ENCODE results near the gene PPP1R37.

The PPP1R37 gene, protein sequence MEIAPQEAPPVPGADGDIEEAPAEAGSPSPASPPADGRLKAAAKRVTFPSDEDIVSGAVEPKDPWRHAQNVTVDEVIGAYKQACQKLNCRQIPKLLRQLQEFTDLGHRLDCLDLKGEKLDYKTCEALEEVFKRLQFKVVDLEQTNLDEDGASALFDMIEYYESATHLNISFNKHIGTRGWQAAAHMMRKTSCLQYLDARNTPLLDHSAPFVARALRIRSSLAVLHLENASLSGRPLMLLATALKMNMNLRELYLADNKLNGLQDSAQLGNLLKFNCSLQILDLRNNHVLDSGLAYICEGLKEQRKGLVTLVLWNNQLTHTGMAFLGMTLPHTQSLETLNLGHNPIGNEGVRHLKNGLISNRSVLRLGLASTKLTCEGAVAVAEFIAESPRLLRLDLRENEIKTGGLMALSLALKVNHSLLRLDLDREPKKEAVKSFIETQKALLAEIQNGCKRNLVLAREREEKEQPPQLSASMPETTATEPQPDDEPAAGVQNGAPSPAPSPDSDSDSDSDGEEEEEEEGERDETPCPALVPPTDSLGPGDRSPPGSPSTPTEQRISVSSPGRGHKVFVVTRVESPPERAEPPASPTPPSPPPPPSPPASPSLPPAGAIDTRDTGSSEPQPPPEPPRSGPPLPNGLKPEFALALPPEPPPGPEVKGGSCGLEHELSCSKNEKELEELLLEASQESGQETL

GRCh38 chr19:45092747-45093678 lies at the start of gene PPP1R37:
PPP1R37 (plus strand) TSS chr19:45093179; CDS start chr19:45093326, 147 bp downstream.
- Histone ChIP-seq H3K9me3 (ENCODE audit: control insufficient read depth in 1 of 2, low read length in 2 of 2) (no peaks in the 10 kb centered on the region), H3K36me3 (ENCODE audit: control insufficient read depth in 1 of 2, insufficient read depth in 2 of 2, low read length in 2 of 2) (no peaks in the 10 kb centered on the region), H3K27me3 (ENCODE audit: low read depth, low read length) (no peaks in the 10 kb centered on the region), H3K27ac (ENCODE audit: low read length) (peak within 1 kb of the TSS; percentile 94), H3K4me3 (ENCODE audit: low read depth in 1 of 2, low read length in 2 of 2) (peak within 1 kb of the TSS; percentile 85 to 99), H3K4me1 (ENCODE audit: control insufficient read depth in 1 of 2, insufficient read depth in 2 of 2, low read length in 2 of 2) (peaks cover 11 to 52% of the 10 kb centered on the region in 2 donors)

DNA sequence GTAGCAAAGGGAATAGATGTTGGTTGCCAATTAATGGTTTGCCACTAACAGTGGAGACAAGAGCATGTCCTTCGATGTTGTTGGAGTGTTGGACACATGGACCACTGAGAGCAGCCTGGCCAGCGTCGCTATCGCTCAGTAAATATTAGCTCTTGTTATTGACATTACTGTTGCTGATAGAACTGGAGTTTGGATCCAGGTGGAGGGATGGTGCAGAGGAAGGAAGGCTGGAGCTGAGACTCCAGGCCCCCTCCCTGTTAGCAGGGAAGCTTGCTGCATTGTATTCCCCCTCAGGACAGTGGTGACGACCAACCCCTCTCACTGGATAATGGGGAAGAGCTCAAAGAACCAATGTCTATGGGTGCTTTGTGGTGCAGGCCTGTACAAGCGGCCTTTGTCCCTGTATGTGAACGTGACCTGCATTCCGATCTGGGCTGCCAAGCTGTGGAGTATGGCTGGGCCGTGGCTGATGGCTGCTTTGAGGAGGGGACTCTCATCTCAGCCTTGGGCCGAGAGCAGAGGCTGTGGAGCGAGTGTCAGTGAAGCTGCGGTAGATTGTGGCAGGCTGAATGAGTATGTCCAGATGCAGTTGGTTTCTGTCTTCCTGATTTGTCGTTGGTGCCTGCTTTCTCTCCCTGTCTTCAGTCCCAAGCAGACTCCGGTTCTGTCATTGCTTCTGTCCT lies 47.2 kb upstream of the PPP1R37 start:
- Histone ChIP-seq H3K27ac (ENCODE audit: low read length) (no peak overlapping the region), H3K4me1 (ENCODE audit: control insufficient read depth in 1 of 2, insufficient read depth in 2 of 2, low read length in 2 of 2) (peaks cover 19 to 50% of the 10 kb centered on the region in 2 donors), H3K36me3 (ENCODE audit: control insufficient read depth in 1 of 2, insufficient read depth in 2 of 2, low read length in 2 of 2) (peaks cover 36 to 41% of the 10 kb centered on the region in 2 donors), H3K9me3 (ENCODE audit: control insufficient read depth in 1 of 2, low read length in 2 of 2) (no peaks in the 10 kb centered on the region), H3K27me3 (ENCODE audit: low read depth, low read length) (no peaks in the 10 kb centered on the region), H3K4me3 (ENCODE audit: low read depth in 1 of 2, low read length in 2 of 2) (no peak overlapping the region)

DNA sequence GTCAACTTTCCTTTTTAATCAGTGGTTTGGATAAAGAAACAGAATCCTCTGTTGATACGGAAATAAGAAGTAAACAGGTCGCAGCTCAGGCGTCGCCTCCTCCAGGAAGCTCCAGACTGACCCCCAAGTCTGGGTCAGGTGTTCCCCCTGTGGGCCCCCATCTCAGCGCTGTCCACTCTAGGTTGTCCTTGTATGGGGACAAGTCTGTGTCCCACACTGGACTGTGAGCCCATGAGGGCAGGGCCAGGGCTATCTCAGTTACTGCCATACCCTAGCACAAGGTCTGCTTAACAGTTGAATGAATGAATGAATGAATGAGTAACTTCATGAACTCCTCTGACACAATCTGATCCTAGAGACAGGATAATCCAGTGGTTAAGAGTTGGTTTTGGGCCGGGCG lies 46.6 kb upstream of the PPP1R37 start:
- no peaks in the 10 kb centered on the region for H3K9me3 ChIP-seq (ENCODE audit: control insufficient read depth in 1 of 2, low read length in 2 of 2)
- peaks cover 34 to 39% of the 10 kb centered on the region in 2 donors for H3K36me3 ChIP-seq (ENCODE audit: control insufficient read depth in 1 of 2, insufficient read depth in 2 of 2, low read length in 2 of 2)
- no peak overlapping the region for H3K27ac ChIP-seq (ENCODE audit: low read length)
- H3K4me1 ChIP-seq (ENCODE audit: control insufficient read depth in 1 of 2, insufficient read depth in 2 of 2, low read length in 2 of 2): peaks cover 16 to 45% of the 10 kb centered on the region in 2 donors
- H3K27me3 ChIP-seq (ENCODE audit: low read depth, low read length): no peaks in the 10 kb centered on the region
- no peak overlapping the region for H3K4me3 ChIP-seq (ENCODE audit: low read depth in 1 of 2, low read length in 2 of 2)

DNA sequence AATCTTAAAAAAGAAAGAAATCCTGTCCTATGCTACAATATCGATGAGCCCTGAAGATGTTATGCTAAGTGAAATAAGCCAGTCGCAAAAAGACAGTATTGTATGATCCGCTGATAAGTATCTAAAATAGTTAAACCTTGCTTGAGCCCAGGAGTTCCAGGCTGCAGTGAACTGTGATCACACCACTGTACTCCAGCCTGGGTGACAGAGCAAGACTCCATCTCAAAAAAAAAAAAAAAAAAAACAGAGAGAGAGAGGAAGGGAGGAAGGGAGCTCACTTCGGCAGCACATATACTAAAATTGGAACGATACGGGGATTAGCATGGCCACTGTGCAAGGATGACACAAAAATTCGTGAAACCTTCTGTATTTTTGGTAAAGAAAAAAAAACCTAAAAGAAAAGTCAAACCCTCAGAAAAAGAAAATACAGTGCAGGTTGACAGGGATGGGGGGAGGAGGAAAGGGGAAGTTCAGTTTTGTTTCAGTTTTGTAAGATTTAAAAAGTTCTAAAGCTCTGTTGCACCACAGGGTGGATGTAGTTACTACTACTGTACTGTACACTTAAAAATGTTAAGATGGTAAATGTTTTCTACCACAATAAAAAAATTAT lies 45.7 kb upstream of the PPP1R37 start:
- Histone ChIP-seq H3K9me3 (ENCODE audit: control insufficient read depth in 1 of 2, low read length in 2 of 2) (no peaks in the 10 kb centered on the region), H3K27me3 (ENCODE audit: low read depth, low read length) (no peaks in the 10 kb centered on the region), H3K27ac (ENCODE audit: low read length) (no peak overlapping the region), H3K4me3 (ENCODE audit: low read depth in 1 of 2, low read length in 2 of 2) (no peak overlapping the region), H3K36me3 (ENCODE audit: control insufficient read depth in 1 of 2, insufficient read depth in 2 of 2, low read length in 2 of 2) (peaks cover 31 to 32% of the 10 kb centered on the region in 2 donors), H3K4me1 (ENCODE audit: control insufficient read depth in 1 of 2, insufficient read depth in 2 of 2, low read length in 2 of 2) (peaks cover 12 to 41% of the 10 kb centered on the region in 2 donors)

GRCh38 chr19:45049073-45049736 lies 43.8 kb upstream of the PPP1R37 start:
- Histone ChIP-seq H3K27ac (ENCODE audit: low read length) (no peak overlapping the region), H3K27me3 (ENCODE audit: low read depth, low read length) (no peaks in the 10 kb centered on the region), H3K4me1 (ENCODE audit: control insufficient read depth in 1 of 2, insufficient read depth in 2 of 2, low read length in 2 of 2) (peaks cover 12 to 42% of the 10 kb centered on the region in 2 donors), H3K9me3 (ENCODE audit: control insufficient read depth in 1 of 2, low read length in 2 of 2) (no peaks in the 10 kb centered on the region), H3K4me3 (ENCODE audit: low read depth in 1 of 2, low read length in 2 of 2) (no peak overlapping the region), H3K36me3 (ENCODE audit: control insufficient read depth in 1 of 2, insufficient read depth in 2 of 2, low read length in 2 of 2) (peaks cover 34% of the 10 kb centered on the region in 2 donors)

DNA sequence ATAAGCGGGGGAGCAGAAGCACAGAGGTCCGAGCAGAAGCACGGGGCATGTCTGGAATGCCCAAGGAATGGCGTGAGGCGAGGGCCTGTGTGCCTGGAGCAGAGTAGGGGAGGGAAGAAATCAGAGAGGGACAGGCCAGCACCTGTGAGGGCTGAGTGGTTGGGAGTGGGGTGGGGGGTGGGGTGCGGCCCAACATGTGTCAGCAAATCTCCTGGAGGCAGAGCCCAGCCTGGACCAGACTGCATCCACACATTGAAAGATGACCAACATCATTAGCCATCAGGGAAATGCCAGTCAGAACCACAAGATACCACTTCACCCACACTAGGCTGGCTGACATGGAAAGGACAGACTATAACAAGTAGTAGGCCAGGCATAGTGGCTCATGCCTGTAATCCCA lies 42.9 kb upstream of the PPP1R37 start:
- H3K9me3 ChIP-seq (ENCODE audit: control insufficient read depth in 1 of 2, low read length in 2 of 2): no peaks in the 10 kb centered on the region
- H3K27ac ChIP-seq (ENCODE audit: low read length): no peak overlapping the region
- H3K36me3 ChIP-seq (ENCODE audit: control insufficient read depth in 1 of 2, insufficient read depth in 2 of 2, low read length in 2 of 2): peaks cover 32 to 34% of the 10 kb centered on the region in 2 donors
- no peaks in the 10 kb centered on the region for H3K27me3 ChIP-seq (ENCODE audit: low read depth, low read length)
- peaks cover 12 to 37% of the 10 kb centered on the region in 2 donors for H3K4me1 ChIP-seq (ENCODE audit: control insufficient read depth in 1 of 2, insufficient read depth in 2 of 2, low read length in 2 of 2)
- no peak overlapping the region for H3K4me3 ChIP-seq (ENCODE audit: low read depth in 1 of 2, low read length in 2 of 2)

- peaks cover 0 to 21% of the 10 kb centered on the region in 2 donors for H3K4me1 ChIP-seq (ENCODE audit: control insufficient read depth in 1 of 2, insufficient read depth in 2 of 2, low read length in 2 of 2)
- peaks cover 35 to 49% of the 10 kb centered on the region in 2 donors for H3K36me3 ChIP-seq (ENCODE audit: control insufficient read depth in 1 of 2, insufficient read depth in 2 of 2, low read length in 2 of 2)
- H3K9me3 ChIP-seq (ENCODE audit: control insufficient read depth in 1 of 2, low read length in 2 of 2): no peaks in the 10 kb centered on the region
- no peak overlapping the region for H3K4me3 ChIP-seq (ENCODE audit: low read depth in 1 of 2, low read length in 2 of 2)
- H3K27me3 ChIP-seq (ENCODE audit: low read depth, low read length): no peaks in the 10 kb centered on the region
- no peak overlapping the region for H3K27ac ChIP-seq (ENCODE audit: low read length)
These were observed 40.9 kb upstream of the PPP1R37 start for GRCh38 chr19:45051929-45052579.

GRCh38 chr19:45056831-45057230 lies 36.1 kb upstream of the PPP1R37 start:
- Histone ChIP-seq H3K9me3 (ENCODE audit: control insufficient read depth in 1 of 2, low read length in 2 of 2) (no peaks in the 10 kb centered on the region), H3K27ac (ENCODE audit: low read length) (no peak overlapping the region), H3K36me3 (ENCODE audit: control insufficient read depth in 1 of 2, insufficient read depth in 2 of 2, low read length in 2 of 2) (peaks cover 71 to 94% of the 10 kb centered on the region in 2 donors), H3K27me3 (ENCODE audit: low read depth, low read length) (no peaks in the 10 kb centered on the region), H3K4me1 (ENCODE audit: control insufficient read depth in 1 of 2, insufficient read depth in 2 of 2, low read length in 2 of 2) (peaks cover 0 to 6% of the 10 kb centered on the region in 2 donors), H3K4me3 (ENCODE audit: low read depth in 1 of 2, low read length in 2 of 2) (no peak overlapping the region)

DNA sequence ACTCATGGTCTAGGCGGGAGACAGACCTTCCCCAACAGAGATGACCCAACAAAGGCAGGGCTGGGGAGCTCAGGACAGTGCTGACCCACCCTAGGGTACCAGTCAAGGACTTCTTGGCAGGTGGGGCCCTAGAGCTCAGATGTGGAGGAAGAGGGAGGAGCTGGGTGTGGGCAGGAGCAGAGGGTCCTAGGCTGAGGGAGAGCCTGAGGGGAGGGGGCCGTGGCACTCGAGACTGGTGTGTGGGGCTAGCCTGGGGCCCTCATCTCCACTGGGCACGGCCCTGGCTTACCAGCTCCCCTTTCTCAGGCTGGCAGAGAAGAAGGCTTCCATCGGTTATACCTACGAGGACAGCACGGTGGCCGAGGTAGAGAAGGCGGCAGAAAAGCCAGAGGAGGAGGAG lies 35.5 kb upstream of the PPP1R37 start:
- Histone ChIP-seq H3K9me3 (ENCODE audit: control insufficient read depth in 1 of 2, low read length in 2 of 2) (no peaks in the 10 kb centered on the region), H3K4me3 (ENCODE audit: low read depth in 1 of 2, low read length in 2 of 2) (no peak overlapping the region), H3K36me3 (ENCODE audit: control insufficient read depth in 1 of 2, insufficient read depth in 2 of 2, low read length in 2 of 2) (peaks cover 74 to 93% of the 10 kb centered on the region in 2 donors), H3K4me1 (ENCODE audit: control insufficient read depth in 1 of 2, insufficient read depth in 2 of 2, low read length in 2 of 2) (no peaks in the 10 kb centered on the region), H3K27me3 (ENCODE audit: low read depth, low read length) (no peaks in the 10 kb centered on the region), H3K27ac (ENCODE audit: low read length) (no peak overlapping the region)
